GM18517 (cell line): Measurements from ENCODE around the gene BNC2.

Source experiments
- ATAC-seq: cut with Tn5 transposase; IDR thresholded peaks from one replicate; pipeline ENCODE4 v1.9.1; 2021; ENCODE audit warnings: mild to moderate bottlenecking, moderate library complexity; ENCODE audit not compliant: unreplicated experiment

The BNC2 gene

GRCh38 chr9:16718296-16718695 is 152.2 kb downstream of the BNC2 start:
- no peak for ATAC-seq

- ATAC-seq, result no peak
Observed at GRCh38 chr9:16716601-16717000, 153.9 kb downstream of the BNC2 start.

- no peak for ATAC-seq
Observed at GRCh38 chr9:16715404-16715803, 155.1 kb downstream of the BNC2 start.

GRCh38 chr9:16712787-16713186 is 157.7 kb downstream of the BNC2 start:
- no peak for ATAC-seq

- ATAC-seq, result no peak
Observed at GRCh38 chr9:16710888-16711287, 159.6 kb downstream of the BNC2 start.

- no peak for ATAC-seq
Observed at GRCh38 chr9:16709924-16710323, 160.5 kb downstream of the BNC2 start.

- ATAC-seq, result no peak
Observed at GRCh38 chr9:16708656-16709435, 161.6 kb downstream of the BNC2 start.

GRCh38 chr9:16705111-16705604 is 165.3 kb downstream of the BNC2 start:
- ATAC-seq, result no peak

GRCh38 chr9:16704116-16705110 is 166.1 kb downstream of the BNC2 start:
- ATAC-seq, result no peak

- no peak for ATAC-seq
Observed at GRCh38 chr9:16701347-16701746, 169.1 kb downstream of the BNC2 start.

GRCh38 chr9:16693616-16694015 is 176.9 kb downstream of the BNC2 start:
- ATAC-seq, result no peak

GRCh38 chr9:16690628-16691027 is 179.8 kb downstream of the BNC2 start:
- ATAC-seq, result no peak

- ATAC-seq, result no peak
Observed at GRCh38 chr9:16690205-16690604, 180.3 kb downstream of the BNC2 start.

- no peak for ATAC-seq
Observed at GRCh38 chr9:16689351-16689938, 181.0 kb downstream of the BNC2 start.

- ATAC-seq, result no peak
Observed at GRCh38 chr9:16688814-16689213, 181.7 kb downstream of the BNC2 start.

- no peak for ATAC-seq
Observed at GRCh38 chr9:16687678-16688369, 182.6 kb downstream of the BNC2 start.

GRCh38 chr9:16683326-16683725 is 187.1 kb downstream of the BNC2 start:
- ATAC-seq, result no peak

GRCh38 chr9:16682273-16682672 is 188.2 kb downstream of the BNC2 start:
- no peak for ATAC-seq

- ATAC-seq, result no peak
Observed at GRCh38 chr9:16681652-16681987, 188.8 kb downstream of the BNC2 start.

- ATAC-seq, result no peak
Observed at GRCh38 chr9:16680975-16681651, 189.4 kb downstream of the BNC2 start.
